Breast epithelium (tissue), 3 donors: ENCODE measurements around the gene ZNF503.
"Not testable (repeated sequence)": the region's sequence is repeated elsewhere in the genome, so short reads cannot be mapped to it uniquely, and the experiment has no call there.

ENCODE experiments used
- CTCF ChIP-seq, 3 donors: fragments of 450-650 bp; IDR thresholded peaks; one replicate each; pipeline ENCODE4 v1.5.1; 2016 to 2017; ENCODE audit warnings: antibody characterized with exemption in 3 of 3, mild to moderate bottlenecking in 3 of 3, moderate library complexity in 3 of 3
- POLR2A ChIP-seq: fragments of 450-650 bp; IDR thresholded peaks from one replicate; pipeline ENCODE4 v1.6.1; 2016; ENCODE audit warnings: antibody characterized with exemption, mild to moderate bottlenecking, moderate library complexity

GRCh38 chr10:75369838-75370237 lies 31.7 kb downstream of the ZNF503 start:
- not testable (repeated sequence) for TF ChIP-seq CTCF (IDR thresholded peaks at IDR 0.05); POLR2A
